Epithelial cell of esophagus (primary cell): ENCODE results near the gene INKA1.

Experiments
- DNase-seq: peaks from one replicate; pipeline ENCODE4 v3.0.0; 2010; ENCODE audit warnings: low read depth
- H3K4me3 ChIP-seq: 2 replicates; pipeline ENCODE4 v1.5.1; 2011; ENCODE audit warnings: mild to moderate bottlenecking, low read length, control low read depth
- CTCF ChIP-seq: IDR thresholded peaks from 2 replicates; pipeline ENCODE4 v1.5.1; 2011; ENCODE audit warnings: low read depth, mild to moderate bottlenecking, low read length, control low read depth, inconsistent platforms; ENCODE audit not compliant: insufficient read depth; ENCODE audit errors: missing control alignments

INKA1 gene

DNA sequence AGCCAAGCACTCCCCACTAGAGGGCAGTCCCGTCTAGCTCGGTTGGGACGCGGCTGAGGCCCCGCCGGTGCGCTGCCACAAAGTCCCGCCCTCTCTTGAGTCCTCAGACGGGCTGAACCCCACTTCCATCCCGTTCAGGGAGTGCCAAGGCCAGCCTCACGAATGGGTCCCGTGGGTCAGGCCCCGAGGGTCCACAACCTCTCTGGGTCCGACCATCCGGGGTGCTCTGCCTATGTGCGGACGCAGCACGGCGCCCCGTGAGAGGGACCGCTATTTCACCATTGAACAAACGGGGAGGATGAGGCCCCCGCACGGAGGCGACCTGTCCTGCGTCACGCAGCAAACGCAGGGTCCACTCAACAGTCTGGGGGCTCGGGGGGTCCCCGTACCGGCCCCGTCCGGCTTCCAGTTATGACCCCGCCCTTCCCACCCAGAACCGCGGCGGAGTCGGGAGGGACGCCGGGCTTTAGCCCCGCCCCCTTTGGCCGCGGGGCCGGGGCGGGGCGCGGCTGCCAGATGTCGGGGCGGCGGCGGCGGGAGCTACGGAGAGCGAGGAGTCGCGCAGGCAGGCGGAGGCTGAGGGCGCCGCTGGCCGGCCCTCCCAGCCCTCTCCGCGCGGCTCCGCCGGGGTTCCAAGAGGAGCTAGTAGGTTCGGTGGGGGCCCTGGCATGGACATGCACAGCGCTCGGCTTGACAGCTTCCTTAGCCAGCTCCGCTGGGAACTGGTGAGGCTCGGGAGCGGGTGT, at the start of gene INKA1:
Gene INKA1, plus strand, starts transcription at position 543 of the 746 bp plus-strand sequence. Its CDS starts 132 bp downstream, at position 675.
- DNase-seq = peak; percentile 90
- peak within 1 kb of the TSS; percentile 83 for H3K4me3 ChIP-seq
- peak; percentile 89 for TF ChIP-seq CTCF

- H3K4me3 ChIP-seq = no peak overlapping the region
- DNase-seq = peak; percentile 4
- TF ChIP-seq CTCF = no peak
These were observed 48.5 kb upstream of the INKA1 start for GRCh38 chr3:49754536-49754935.

DNA sequence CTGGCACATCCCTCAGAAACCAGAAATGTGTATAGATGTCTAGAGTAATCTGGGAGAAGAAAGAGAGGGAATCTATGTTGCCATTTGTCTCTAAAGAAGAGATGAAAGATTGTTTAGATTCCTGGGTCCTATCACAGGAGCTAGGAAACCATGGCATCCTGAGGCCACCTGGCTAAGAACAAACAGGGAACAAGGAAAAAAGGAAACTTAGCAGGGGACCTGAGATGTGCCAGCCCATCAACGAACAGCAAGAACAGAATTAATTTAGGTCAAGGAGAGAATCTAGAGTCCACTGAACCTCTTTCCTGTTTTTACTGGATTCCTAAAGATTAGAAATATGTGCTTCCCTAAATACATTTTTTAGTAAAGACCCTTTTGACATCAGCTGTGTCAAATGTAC, 47.0 kb upstream of the INKA1 start:
- no peak for DNase-seq
- TF ChIP-seq CTCF = no peak
- no peak overlapping the region for H3K4me3 ChIP-seq

GRCh38 chr3:49757197-49757596, 45.9 kb upstream of the INKA1 start:
- TF ChIP-seq CTCF = no peak
- DNase-seq = no peak
- H3K4me3 ChIP-seq = no peak overlapping the region

DNA sequence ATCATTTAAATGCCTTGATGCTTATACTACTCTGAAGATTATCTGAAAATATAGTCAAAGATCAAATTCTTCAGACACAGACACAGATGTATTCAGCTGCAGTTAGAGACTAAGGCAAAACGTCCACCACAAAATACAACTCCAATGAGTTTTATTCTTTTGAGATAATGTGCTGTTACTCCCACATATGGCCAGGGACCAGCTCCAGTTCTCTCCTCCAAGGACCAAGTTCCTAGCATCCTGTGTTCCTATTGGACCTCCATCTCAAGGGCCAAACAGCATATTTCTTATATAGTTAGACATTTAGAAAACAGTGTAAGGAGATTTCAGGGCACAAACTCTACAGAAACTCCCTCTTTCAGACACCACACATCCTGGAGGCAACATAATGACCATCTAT, 43.8 kb upstream of the INKA1 start:
- no peak overlapping the region for H3K4me3 ChIP-seq
- no peak for TF ChIP-seq CTCF
- DNase-seq = no peak

GRCh38 chr3:49761661-49762060, 41.4 kb upstream of the INKA1 start:
- no peak overlapping the region for H3K4me3 ChIP-seq
- no peak for TF ChIP-seq CTCF
- no peak for DNase-seq

GRCh38 chr3:49763981-49764380, 39.1 kb upstream of the INKA1 start:
- H3K4me3 ChIP-seq = no peak overlapping the region
- no peak for TF ChIP-seq CTCF
- no peak for DNase-seq
